Dedifferentiated amniotic fluid mesenchymal stem cell (primary cell): ENCODE results near the gene ACSM5.
"Not testable (repeated sequence)": the region's sequence is repeated elsewhere in the genome, so short reads cannot be mapped to it uniquely, and the experiment has no call there.

Experiments
- DNase-seq: peaks from one replicate; pipeline ENCODE4 v3.0.0-alpha.2; 2016; ENCODE audit errors: extremely low spot score

Gene ACSM5

DNA sequence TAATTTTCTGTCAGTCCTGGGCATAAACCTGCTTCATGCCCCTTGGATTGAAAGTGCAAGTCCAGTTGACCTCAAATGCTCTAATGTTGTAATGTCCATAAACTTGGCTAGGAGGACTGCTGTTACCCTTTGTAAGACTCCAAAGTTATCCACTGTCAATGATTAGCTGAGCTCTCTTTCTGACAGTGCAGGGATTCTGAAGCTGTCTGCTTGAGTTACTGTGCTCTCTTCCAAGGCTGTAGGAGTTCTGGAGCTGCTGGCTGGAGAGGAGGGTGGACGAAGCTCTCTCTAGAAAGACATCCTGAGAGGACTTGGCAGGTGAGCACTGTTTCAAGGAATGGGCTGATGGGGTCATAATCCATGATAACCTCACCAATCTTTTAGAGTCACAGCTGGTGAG lies 42.0 kb downstream of the ACSM5 start, which contains the start of gene ACSM2A:
Gene ACSM2A, plus strand, starts transcription at position 158 of the 400 bp plus-strand sequence. CDS start 8,594 bp downstream, outside the sequence.
- not testable (repeated sequence) for DNase-seq

DNA sequence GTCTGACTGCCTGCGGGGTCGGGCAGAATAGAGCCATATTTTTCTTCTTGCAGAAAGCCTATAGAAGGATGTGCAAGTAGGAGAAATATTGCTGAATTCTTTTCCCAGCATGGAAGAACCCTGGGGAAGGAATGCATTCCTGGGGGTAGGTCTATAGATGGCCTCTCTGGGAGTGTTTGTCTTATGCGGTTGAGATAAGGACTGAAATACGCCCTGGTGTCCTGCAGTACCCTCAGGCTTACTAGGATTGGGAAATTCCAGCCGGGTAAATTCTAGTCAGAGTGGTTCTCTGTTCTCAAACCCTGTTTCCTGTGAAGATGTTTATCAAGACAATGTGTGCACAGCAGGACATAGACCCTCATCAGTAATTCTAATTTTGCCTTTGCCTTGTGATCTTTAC lies 44.3 kb downstream of the ACSM5 start:
- DNase-seq, result not testable (repeated sequence)

DNA sequence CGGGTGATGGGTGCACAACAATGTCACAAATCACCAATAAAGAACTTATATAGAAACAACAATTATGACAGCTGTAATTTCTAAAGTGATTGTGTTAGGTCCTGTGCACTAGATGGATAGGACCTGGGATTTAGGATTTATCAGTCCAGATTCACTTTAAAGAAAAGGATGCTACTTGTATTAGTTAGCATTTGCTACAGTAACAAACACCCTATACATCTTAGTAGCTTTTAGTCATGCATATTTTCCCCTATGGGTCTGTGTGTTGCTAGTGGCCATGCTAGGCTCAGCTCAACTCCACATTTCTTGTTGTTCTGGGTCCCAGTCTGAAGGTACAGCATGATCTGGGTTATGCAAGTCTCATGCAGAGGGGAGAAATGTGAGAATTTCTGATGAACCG lies 49.9 kb downstream of the ACSM5 start:
- not testable (repeated sequence) for DNase-seq

DNA sequence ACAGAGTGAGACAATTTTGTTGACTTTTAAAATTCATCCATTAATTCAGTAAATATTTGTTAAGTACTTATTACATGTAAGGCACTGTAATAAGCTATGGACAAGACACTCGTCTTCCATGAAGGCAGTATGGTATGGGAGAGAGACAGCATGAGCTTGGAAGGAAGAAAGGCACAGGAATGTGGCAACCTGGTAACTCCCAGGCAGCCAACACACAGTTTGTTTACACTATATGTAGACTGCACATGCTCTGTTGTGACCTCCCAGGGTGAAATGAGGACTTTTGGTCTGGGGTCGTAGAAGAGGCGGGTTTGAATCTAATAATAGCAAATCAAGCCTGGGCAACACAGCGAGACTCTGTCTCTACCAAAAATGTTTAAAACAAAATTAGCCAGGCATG lies 51.0 kb downstream of the ACSM5 start:
- DNase-seq, result not testable (repeated sequence)

DNA sequence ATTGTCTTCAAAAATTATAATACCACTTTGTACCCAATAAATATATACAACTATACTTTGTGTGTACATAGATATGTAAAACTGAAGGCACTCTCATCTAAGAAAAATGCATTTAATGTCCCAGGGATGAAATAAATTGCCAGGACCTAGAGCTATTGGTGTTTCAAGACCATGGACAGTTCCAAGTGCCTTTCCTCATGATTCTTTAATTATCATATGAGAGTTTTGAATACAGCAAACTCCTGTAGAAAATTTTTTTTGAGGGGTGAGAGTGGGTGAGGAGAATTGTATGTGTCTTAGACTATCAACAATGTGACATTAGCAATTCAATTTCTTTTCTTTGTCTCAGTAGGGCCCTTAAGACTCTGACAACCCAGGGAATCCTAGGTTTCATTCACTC lies 59.6 kb downstream of the ACSM5 start:
- DNase-seq, result not testable (repeated sequence)

DNA sequence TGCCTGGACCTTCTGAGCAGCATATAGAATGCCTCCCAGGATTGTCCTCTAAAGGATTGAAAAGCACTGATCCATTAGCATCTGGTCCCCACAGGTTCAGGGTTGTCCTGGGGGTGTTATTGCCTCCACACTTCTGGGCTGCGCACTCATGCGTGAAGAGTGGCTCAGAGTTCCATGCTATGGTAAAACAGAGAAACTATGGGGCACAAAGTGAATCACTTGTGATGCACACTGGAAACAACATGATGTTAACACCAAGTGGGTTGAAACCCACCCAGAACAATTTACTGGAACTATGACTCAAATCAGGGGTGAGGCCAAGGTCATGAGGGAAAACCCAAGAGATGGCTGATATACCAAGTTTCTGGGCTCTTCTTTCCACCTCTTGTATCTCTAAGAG lies 60.6 kb downstream of the ACSM5 start:
- DNase-seq, result not testable (repeated sequence)

DNA sequence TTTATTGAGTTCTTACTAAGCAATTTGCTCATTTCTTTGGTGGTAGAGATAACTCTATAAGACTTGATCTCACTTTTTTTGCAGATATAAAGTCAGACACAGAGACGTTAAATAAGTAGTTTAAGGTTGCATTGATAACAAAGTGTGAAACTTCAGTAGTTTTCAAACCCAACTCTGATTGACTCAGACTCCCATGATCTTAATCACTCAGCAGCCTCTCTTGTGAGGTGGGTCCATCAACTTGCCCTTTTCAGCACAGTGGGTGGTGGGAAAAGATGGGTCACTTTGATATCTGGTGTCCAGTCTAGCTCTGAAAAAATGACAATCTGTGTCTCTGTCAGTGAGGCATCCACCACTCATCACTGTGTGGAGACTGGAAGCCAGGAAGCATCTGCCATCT lies 61.4 kb downstream of the ACSM5 start:
- not testable (repeated sequence) for DNase-seq

DNA sequence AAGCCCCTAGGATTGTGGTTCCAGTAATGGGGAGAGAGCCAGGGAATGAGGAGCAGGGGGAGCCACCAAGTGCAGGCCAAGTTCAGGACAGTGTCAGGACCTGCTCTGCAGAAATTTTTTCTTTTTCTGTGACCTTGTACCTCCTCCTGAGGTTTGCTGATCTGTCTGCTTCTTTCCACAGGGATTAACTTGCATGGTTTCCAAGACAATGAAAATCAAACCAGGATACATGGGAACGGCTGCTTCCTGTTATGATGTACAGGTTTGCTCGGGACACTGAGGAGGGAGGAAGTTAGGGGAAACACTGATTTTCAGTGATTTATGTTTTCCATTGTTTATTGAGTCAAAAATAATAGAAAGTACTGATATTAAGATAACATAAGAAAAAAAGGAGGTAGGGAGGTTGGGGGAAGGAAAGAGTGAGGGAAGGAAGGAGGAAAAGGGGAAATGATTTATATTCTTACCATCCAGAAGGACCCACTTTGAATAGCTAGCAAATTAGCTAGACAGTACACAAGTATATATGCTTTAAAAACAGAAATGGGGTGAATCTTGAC lies 67.9 kb downstream of the ACSM5 start:
- not testable (repeated sequence) for DNase-seq

DNA sequence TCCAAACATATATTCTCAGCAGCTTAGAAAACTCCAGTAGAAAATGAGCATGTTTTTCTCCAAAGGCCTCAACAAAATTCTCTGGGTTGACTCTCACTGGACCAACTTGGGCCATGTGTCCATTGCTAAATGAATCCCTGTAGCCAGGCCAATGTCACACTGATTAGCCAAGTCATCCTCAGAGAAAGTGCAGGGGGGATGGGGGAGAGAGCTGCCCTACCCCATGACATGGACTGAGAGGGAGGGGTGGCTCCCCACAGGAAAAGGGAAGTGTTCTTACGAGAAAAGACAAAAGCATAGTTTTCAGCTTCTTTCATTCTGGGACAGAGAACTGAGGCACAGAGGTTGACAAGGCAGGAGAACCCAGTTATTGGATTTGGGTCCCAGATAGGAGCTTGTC lies 74.7 kb downstream of the ACSM5 start:
- not testable (repeated sequence) for DNase-seq

DNA sequence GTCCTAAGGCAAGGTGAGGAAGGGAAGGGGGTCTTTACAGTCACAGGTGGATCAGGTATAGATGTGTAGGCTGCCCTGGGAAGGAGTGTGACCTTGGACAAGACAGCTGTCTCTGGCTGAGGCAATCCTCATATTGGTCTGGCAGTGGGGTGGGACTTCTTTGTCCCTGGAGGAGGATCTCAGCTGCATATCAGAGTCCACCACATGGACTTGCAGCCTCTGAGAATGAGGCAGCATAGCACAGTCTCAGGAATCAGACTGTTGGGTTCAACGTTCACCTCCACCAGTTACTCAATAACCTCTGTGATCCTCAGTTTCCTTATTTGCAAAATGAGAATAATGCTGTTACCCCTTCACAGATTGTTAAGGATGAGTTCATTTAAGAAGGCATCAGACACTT lies 75.4 kb downstream of the ACSM5 start:
- DNase-seq, result no peak

DNA sequence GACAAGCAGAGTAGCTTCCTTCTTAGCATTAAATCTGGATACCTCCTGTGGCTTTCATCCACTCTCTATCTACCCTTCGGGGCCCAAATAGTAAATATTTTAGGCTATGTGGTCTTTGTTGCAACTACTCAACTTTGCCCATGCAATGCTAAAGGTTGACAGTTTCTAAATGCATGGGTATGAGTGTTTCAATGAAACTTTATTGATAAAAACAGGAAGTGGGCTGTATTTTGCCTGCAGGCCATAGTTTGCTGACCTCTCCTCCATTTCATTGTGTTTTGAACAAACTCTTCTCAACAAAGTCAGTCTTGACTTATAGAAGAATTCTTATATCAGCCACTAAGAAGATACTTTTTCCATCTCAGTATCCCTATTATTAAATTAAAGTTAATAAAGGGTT lies 76.1 kb downstream of the ACSM5 start:
- DNase-seq, result peak; percentile 15
